ENCODE data around the gene CSH2. TPM values are rescaled to one million over a fixed set of nuclear protein-coding genes. Genes with fewer than 3 reads are reported as not detected.

The CSH2 gene
- total and polyA plus RNA-seq, 2 of the 13 experiments (the other 11 are each of a cell fraction or from before 2014, with no cell fraction given) = not detected

DNA sequence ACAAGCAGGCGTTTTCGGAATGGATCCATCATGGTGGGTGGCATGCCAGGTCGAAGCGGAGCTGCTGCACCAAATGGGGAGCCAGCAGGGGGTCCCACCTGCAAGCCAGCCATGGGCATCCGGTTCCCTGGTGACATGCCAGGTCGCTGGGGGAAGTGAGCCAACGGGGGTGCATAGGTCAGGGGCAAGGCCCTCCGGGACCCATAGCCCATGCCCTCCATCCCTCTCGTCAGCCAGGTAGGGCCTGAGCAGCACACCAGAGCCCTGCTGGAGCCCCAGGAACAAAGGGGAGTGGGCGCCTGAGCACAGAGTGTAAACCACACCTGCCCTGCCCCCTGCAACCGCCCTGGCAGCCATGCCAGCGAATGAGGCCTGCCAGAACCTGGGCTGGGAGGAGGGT is 36.0 kb downstream of the CSH2 start:
- no peak for DNase-seq (ENCODE audit: low spot score)
- BruUV-seq (replicated peaks) = no TSS peak
- Histone ChIP-seq H3K27me3 (ENCODE audit: control insufficient read depth in 1 of 2, insufficient read depth in 2 of 2, low read length in 2 of 2) (no peaks in the 10 kb centered on the region; a peak in 1 of 5 replicates), H3K9me3 (ENCODE audit: low read length) (no peaks in the 10 kb centered on the region), H4K20me1 (ENCODE audit: insufficient read depth, low read length) (peaks cover 12% of the 10 kb centered on the region; the same call in 1 of the 2 replicates), H3K9ac (ENCODE audit: insufficient read depth, low read depth, low read length) (no peak overlapping the region), H3K4me2 (ENCODE audit: low read depth, low read length) (no peak overlapping the region), H3K27ac (ENCODE audit: extremely low read length, insufficient read depth, low read length) (no peak overlapping the region), H3K4me1 (ENCODE audit: insufficient read depth, low read length) (peaks cover 31% of the 10 kb centered on the region), H3K79me2 (ENCODE audit: insufficient read depth, low read length) (peaks cover 46% of the 10 kb centered on the region), H3K4me3 (replicated peaks in 1 of 3; ENCODE audit: insufficient read depth in 1 of 3, low read depth in 2 of 3, low read length in 3 of 3) (no peak overlapping the region), H2AFZ (ENCODE audit: low read length) (no peak overlapping the region), H3K36me3 (replicated peaks in 1 of 2; ENCODE audit: control insufficient read depth in 1 of 2, insufficient read depth in 2 of 2, low read length in 2 of 2) (peaks cover 34 to 53% of the 10 kb centered on the region in 2 experiments)
- ATAC-seq = no peak
- ChIA-PET CTCF (ENCODE audit: low intra/inter-chr PET ratio, low total read pairs) (no interaction called here), POLR2A (interaction anchor here (1.4 kb wide), 1 partner anchor 7 kb away, joined by 4 read pairs; no protein-coding TSS in a partner anchor)
- intact Hi-C loops (cut with micrococcal nuclease; ENCODE audit: unreplicated experiment) = no loop called here
- WGBS (ENCODE audit: low lambda C conversion rate) = no CpG with 5 or more reads among the region's 12 CpGs
- FAIRE-seq = no peak
- in situ Hi-C loops (cut with HindIII; ENCODE audit: extremely low pct_ligation_motif_present, low pct_unique_long_range_greater_than_20kb) = no loop called here
- TF ChIP-seq, protein P1, sequence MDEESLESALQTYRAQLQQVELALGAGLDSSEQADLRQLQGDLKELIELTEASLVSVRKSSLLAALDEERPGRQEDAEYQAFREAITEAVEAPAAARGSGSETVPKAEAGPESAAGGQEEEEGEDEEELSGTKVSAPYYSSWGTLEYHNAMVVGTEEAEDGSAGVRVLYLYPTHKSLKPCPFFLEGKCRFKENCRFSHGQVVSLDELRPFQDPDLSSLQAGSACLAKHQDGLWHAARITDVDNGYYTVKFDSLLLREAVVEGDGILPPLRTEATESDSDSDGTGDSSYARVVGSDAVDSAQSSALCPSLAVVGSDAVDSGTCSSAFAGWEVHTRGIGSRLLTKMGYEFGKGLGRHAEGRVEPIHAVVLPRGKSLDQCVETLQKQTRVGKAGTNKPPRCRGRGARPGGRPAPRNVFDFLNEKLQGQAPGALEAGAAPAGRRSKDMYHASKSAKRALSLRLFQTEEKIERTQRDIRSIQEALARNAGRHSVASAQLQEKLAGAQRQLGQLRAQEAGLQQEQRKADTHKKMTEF (CRISPR knock-in tag; IDR thresholded peaks at IDR 0.05) = no peak
- 0 out of 2 replicates have a peak, but pooled peaks have one; percentile 37 for TF ChIP-seq HNRNPL (IDR thresholded peaks at IDR 0.05; ENCODE audit: low read depth, low read length)
- TF ChIP-seq POLR2G (IDR thresholded peaks at IDR 0.05; ENCODE audit: low read depth, low read length) = 0 out of 2 replicates have a peak, but pooled peaks have one; percentile 20
- TF ChIP-seq AGO2 (optimal IDR thresholded peaks at IDR 0.05; ENCODE audit: low read depth, low read length) = peak; percentile 71
- 0 out of 2 replicates have a peak, but pooled peaks have one; percentile 38 for TF ChIP-seq RBFOX2 (IDR thresholded peaks at IDR 0.05; ENCODE audit: low read depth, low read length)

DNA sequence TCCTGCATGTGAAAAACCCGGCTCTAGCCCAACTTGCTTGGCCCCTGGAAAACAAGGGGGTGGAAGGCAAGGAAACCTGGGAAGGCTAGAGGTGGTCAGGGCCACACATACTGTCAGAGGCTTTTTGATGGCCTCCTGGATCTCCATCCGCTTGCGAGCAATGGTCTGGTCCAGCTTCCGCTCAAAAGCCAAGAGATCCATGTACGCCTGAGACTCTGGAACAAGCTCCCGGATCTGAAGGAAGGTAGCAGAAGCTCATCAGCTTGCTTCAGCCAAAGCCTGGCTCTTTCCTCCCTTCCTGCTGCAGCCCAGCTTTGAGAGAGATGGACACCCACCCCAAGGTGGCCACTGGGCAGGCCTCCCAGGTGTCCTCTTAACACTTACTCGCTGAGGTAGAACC is 36.7 kb downstream of the CSH2 start:
- FAIRE-seq = no peak
- Histone ChIP-seq H3K27ac (ENCODE audit: extremely low read length, insufficient read depth, low read length) (no peak overlapping the region), H3K27me3 (ENCODE audit: control insufficient read depth in 1 of 2, insufficient read depth in 2 of 2, low read length in 2 of 2) (no peaks in the 10 kb centered on the region; a peak in 1 of 5 replicates), H3K4me2 (ENCODE audit: low read depth, low read length) (no peak overlapping the region), H2AFZ (ENCODE audit: low read length) (no peak overlapping the region), H3K4me3 (replicated peaks in 1 of 3; ENCODE audit: insufficient read depth in 1 of 3, low read depth in 2 of 3, low read length in 3 of 3) (no peak overlapping the region), H3K36me3 (replicated peaks in 1 of 2; ENCODE audit: control insufficient read depth in 1 of 2, insufficient read depth in 2 of 2, low read length in 2 of 2) (peaks cover 40 to 59% of the 10 kb centered on the region in 2 experiments), H4K20me1 (ENCODE audit: insufficient read depth, low read length) (peaks cover 12% of the 10 kb centered on the region; the same call in 1 of the 2 replicates), H3K9ac (ENCODE audit: insufficient read depth, low read depth, low read length) (no peak overlapping the region), H3K79me2 (ENCODE audit: insufficient read depth, low read length) (peaks cover 43% of the 10 kb centered on the region), H3K9me3 (ENCODE audit: low read length) (no peaks in the 10 kb centered on the region), H3K4me1 (ENCODE audit: insufficient read depth, low read length) (peaks cover 31% of the 10 kb centered on the region)
- DNase-seq (ENCODE audit: low spot score) = no peak
- ChIA-PET CTCF (ENCODE audit: low intra/inter-chr PET ratio, low total read pairs) (no interaction called here), POLR2A (no interaction called here)
- in situ Hi-C loops (cut with HindIII; ENCODE audit: extremely low pct_ligation_motif_present, low pct_unique_long_range_greater_than_20kb) (no loop called here), intact Hi-C loops (cut with micrococcal nuclease; ENCODE audit: unreplicated experiment) (no loop called here)
- BruUV-seq (replicated peaks) = no TSS peak
- ATAC-seq = no peak
- 94% methylated on average over 7 of the region's 7 CpGs for WGBS (ENCODE audit: low lambda C conversion rate)
- TF ChIP-seq, protein P2, sequence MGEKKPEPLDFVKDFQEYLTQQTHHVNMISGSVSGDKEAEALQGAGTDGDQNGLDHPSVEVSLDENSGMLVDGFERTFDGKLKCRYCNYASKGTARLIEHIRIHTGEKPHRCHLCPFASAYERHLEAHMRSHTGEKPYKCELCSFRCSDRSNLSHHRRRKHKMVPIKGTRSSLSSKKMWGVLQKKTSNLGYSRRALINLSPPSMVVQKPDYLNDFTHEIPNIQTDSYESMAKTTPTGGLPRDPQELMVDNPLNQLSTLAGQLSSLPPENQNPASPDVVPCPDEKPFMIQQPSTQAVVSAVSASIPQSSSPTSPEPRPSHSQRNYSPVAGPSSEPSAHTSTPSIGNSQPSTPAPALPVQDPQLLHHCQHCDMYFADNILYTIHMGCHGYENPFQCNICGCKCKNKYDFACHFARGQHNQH (CRISPR knock-in tag; IDR thresholded peaks at IDR 0.05) = no peak
- TF ChIP-seq JUND (CRISPR knock-in tag; IDR thresholded peaks at IDR 0.05) (no peak), ZSCAN21 (CRISPR knock-in tag; IDR thresholded peaks at IDR 0.05; ENCODE audit: borderline replicate concordance) (no peak), ZNF224 (CRISPR knock-in tag; IDR thresholded peaks at IDR 0.05) (no peak), ZNF616 (CRISPR knock-in tag; IDR thresholded peaks at IDR 0.05; ENCODE audit: low read depth) (no peak), KLF11 (CRISPR knock-in tag; IDR thresholded peaks at IDR 0.05) (no peak), HIVEP1 (CRISPR knock-in tag; IDR thresholded peaks at IDR 0.05) (no peak)
- TF ChIP-seq, protein P3, sequence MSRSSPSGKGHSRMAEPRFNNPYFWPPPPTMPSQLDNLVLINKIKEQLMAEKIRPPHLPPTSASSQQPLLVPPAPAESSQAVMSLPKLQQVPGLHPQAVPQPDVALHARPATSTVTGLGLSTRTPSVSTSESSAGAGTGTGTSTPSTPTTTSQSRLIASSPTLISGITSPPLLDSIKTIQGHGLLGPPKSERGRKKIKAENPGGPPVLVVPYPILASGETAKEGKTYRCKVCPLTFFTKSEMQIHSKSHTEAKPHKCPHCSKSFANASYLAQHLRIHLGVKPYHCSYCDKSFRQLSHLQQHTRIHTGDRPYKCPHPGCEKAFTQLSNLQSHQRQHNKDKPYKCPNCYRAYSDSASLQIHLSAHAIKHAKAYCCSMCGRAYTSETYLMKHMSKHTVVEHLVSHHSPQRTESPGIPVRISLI (CRISPR knock-in tag; IDR thresholded peaks at IDR 0.05; ENCODE audit: borderline replicate concordance) = no peak
